SKM-1 treated with dmso at 0.1 percent for 144 hours (cell line): ENCODE data around the gene SDR42E2.

Experiments
- DNase-seq: peaks from one replicate; lab custom pipeline; 2025; ENCODE audit not compliant: unreplicated experiment; lab: John Stamatoyannopoulos, UW

Gene SDR42E2

DNA sequence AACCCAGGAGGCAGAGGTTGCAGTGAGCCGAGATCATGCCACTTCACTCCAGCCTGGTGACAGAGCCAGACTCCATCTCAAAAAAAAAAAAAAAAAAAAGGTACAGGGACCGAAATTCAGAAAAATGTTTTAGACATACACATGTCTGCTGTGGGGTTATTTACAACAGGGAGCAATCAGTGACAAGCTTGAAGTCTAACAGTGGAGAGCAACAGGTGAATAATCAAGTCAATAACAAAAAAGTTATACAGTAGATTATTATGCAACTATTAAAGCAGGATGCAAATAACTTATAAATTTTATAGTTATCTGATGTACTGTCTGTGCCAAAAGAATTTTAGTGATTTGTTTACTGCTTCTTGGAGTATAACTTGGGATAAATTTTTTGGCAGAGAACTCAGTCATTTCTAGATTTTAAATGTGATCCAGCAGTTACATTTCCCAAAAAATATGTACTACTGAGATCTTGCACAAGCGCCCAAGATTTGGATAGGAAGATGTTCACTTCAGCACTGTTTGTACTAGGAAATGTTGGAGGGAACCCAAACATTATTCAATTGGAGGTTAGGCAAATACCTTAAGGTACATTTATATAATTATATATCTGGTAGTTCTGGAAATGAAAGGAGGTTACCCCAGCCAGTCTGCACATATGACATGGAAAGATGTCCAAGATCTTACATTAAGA, 77.9 kb downstream of the SDR42E2 start:
- no peak for DNase-seq
